Fibroblast of the conjunctiva (primary cell): ENCODE measurements around the gene STAT1.
A peak's percentile ranks its signal among the peaks of the same experiment; 100 is the strongest.
"Not testable (repeated sequence)": the region's sequence is repeated elsewhere in the genome, so short reads cannot be mapped to it uniquely, and the experiment has no call there.

Source experiments
- DNase-seq: peaks from one replicate; pipeline ENCODE4 v3.0.0-alpha.2; 2010; ENCODE audit warnings: low read depth

The STAT1 gene

DNA sequence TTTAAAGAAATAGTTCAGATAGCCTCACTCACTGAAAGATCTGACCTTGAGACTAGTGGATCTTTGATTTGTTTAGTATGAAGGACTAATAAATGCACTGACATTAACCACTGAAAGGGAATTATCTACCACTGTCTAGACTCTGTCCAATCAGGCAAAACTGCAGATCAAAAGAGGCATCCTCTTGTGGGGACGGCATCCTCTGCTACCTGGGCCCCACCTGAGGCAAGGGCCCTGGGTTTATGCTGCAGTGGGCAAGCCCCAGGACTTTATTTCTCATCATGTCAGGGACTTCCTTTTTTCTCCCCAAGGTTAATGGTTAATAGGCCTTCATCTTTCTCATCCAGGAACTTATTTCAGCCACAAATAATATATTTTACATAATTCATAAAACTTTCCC is 32.2 kb downstream of the STAT1 start:
- no peak for DNase-seq

DNA sequence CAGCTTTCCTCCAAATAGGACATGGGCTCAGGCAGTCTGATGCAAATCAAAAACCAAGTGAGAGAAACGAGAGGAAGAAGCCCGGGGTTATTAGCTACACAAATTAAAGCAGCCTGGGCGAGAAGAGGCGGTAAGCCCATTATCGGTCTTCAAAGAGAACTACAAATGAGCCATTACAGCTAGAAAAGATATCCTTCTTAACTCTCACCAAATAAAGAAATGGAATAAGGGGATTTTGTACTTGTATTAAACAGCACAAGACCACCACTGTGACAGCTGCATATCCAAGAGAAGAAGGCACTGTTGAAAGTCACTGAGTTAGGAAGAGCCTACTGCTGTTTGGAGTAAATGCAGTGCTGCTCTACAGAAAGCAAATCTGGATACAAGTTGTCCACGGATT is 32.6 kb downstream of the STAT1 start:
- no peak for DNase-seq

DNA sequence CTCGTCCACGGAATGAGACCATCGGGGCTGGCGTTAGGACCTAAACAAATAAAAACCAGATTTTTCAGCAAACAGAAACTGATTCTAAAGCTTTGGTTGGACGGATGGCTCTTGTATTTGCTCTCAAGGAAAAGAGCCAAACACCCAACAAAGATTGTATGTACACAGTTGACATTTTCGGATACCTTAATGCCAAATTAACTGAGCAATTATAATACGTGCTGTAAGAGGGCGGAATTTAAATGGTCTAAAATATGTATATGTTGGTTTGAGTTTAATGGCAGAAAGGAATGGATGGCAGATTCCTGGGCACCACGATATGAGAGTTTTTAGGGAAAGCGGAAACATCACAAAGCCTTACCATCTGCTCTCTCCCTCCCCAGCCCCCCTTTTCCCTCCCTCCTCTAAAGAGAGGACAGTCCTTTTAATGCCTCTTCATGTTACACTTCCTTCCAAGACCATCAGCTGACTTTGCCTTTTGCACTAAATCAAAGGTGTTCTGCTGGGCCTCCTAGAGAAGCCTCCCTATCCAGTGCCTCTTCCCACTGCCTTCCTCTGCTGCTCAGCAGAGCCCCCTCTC is 33.3 kb downstream of the STAT1 start:
- DNase-seq, result no peak

DNA sequence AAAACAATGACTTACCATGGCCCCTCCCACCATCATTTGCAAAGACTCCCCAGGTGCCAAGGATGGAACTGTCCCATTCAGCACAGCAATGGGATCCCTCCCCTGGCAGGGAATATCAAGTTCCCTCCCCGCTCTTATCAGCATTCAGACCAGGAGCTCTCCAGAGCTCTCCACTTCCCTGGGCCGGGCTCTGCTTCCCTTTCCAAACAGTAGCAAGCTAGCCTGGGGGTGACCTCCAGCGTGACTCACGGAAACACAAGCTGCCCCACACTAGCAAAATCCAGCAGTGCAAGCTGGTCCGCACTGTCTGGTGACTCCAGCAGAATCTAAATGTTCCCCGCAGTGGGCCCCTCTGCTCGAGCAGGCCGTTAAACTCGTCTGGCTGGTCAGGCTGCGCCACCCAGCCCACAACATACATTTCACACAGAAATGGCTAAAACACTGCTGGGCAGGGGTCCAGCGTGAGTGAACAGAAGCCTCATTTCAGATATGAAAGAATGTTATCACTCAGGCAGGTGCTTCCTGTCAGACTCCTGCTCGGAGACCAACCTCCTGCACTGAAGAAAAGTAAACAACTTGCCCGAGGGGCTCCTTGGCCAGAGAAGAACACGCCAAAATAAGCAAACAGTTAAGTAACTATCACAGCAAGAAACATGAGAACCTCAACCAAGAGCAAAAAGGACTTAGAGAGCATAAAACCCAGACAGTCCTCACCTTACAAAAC is 33.9 kb downstream of the STAT1 start:
- peak; percentile 36 for DNase-seq

DNA sequence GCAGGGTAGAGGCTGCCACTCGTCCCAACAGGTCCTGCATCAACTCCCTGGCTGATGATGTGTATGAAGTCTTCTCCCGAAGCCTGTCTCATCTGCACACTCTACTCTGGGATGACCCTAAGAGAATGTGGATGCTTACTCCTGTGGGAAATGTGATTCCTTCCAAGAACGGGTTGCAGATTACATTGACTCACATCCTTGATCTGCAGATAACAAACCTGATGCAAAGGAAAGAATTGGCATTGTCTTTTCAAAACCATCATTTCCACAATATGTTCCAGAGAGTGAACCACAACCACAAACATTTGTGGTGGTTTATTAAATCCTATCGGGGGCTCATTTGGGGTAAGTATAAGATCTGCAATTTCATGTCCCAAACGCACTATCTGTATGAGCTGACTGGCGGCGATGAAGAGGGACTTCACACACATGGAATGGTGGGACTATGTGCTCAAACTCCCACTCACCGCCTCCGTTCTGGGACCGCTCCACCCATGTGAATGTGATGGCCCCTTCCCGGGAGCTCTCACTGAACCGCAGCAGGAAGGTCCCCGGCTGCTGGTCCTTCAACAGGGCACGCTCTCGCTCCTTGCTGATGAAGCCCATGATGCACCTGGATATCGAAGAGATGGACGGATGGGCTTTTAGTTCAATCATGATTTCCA is 35.5 kb downstream of the STAT1 start:
- no peak for DNase-seq

DNA sequence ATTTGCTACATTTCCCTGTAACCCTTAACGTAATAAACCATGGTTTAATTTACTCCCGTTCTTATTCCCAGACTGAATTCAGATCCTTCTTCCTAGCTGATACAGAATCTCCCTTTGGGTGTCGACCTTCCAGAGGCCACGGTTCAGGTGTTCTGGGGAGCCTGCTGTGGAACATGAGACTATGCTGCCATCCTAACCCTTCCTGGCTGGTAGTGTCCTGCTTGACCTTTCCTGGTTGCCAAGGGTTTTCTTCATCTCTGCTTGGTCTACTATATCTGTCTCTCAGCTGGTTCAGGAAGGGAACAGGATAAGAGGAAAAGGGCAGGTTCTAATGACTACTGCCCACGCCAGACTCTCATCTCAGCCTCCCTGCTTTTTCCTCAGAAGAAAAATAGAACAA is 36.5 kb downstream of the STAT1 start:
- no peak for DNase-seq

DNA sequence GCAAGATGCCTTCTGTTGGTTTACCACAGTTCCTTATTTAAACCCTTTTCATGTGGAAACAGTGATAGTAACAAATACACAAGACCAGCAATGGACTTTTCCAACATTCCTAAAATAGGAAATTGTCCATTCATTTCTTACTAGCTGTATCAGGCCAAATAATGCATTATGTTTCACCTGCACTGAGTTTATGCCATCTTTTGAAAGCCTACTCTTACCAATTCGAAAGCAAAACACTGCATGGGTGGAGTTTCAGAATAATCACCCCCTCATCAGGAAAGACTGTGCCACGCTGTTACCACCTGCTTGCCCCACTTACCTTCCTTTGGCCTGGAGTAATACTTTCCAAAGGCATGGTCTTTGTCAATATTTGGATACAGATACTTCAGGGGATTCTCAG is 37.5 kb downstream of the STAT1 start:
- no peak for DNase-seq

DNA sequence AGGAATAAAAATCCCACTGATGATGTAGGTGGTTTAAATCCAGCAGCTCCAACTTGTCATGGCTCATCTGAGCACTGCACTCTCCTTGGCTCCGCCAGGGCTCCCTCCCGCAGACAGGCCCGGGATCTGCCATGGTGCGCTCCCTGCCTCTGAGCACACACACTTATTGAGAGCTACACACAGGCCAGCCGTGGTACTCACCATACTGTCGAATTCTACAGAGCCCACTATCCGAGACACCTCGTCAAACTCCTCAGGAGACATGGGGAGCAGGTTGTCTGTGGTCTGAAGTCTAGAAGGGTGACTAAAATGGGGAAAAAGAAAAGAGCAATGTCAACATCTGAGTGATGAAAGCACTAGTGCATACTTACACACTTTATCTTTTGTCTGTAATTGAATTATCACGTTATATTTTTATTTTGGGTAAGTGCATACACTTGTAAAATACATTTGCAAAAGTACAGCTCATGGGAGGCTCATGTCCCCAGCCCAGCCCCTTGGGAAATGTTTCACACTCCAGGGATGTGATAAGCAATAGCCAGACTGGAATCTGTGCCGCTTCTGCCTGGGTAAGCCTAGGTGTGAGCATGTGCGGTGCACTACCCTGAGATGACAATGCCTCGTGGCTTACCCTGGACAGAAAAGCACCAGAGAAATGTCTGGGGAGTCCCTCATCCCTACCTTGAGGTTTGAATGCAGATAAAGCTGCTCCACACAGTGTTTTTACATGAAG is 39.2 kb downstream of the STAT1 start:
- no peak for DNase-seq

DNA sequence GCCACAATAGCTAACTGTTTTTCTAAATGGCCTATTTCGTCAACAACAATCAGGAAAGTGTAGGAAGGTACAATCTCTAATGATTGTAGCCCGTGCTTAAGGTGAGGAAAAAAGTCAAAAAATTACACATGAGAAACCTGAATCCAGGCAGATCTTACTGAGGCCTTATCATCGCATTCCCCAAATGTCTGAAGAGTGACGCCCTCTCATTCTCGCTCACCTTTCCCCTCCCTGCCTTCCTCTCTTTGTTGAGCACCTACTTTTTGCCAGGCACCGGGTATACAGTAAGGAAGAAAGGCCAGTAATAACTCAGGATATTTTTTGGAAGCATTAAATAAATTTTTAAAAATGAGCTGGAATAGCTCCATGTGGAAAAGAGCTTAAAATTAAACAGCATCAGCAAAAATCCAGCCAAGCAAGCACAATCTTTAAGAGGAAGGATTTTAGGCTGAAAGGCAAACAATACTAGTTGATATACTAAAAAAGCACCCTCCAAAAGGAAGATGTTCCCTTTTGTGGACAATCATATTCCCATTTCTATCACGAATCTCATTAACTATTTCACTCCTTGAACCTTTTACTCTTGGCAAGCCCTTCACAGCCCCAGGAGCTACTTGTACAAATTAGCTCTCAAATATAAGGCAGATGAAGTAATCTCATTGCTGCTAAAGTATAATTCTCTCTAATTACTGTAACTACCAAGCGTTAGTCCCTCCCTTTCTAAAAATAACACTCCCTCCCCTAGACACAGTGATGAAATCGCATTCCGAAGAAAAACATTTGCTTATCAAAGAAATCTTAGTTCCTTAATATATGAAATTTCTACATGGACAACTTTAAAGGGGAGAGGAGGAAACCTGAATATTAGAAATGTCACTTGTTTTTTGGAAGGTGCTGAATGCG is 40.0 kb downstream of the STAT1 start:
- no peak for DNase-seq

DNA sequence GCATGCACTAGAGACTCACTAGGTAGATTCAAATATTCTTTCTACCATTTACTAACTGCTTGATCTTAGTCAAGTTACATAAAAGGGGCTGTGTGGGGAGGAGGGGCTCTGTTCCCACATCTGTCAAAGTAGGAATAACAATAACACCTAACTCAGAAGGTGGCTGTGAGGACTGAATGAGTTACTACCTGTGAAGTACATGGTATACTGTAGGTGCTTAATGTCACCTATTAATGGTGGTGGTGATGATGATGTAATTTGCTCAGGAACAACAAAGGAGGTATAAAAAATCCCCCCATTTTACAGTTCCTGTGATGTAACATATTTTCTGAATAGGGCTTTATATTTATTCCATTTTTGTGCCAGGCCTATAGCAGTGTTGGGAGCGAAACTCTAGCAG is 40.7 kb downstream of the STAT1 start:
- no peak for DNase-seq

DNA sequence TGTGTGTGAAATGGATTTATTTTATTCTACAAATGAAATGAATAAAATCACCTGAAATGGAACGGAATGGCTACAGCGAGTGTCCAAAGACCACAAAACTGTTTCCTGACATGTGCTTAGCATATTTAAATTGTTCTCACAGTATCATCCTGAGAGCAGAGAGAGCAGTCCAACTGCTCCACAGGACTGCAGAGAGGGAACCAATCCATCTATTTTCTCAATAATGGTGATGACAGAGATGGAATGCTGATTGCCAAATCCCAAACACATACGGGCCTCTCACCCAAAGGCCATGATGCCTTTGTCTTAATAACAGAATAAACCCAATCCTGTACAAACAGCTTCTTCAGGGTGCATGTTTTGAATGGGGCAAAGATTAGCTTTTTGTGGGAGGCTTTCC is 41.1 kb downstream of the STAT1 start:
- no peak for DNase-seq

DNA sequence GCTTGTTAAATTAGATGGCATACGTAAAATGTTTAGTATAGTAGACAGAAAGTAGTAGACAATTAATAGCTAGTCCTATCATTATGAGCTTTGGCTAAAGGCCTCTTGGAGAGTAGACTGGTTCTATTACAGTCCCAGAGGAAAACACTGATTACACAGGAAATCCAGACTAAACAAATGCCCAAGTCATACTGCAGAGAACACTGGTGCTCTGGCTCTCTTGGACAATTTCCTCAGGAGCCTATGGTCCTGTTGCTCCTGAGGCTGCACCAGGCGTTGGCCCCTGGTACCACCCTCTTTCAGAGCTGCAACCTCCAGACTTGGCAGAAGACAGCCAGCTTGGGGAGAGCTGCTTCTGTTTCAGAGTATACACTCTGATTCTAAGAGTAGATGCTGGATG is 41.8 kb downstream of the STAT1 start:
- DNase-seq, result no peak

DNA sequence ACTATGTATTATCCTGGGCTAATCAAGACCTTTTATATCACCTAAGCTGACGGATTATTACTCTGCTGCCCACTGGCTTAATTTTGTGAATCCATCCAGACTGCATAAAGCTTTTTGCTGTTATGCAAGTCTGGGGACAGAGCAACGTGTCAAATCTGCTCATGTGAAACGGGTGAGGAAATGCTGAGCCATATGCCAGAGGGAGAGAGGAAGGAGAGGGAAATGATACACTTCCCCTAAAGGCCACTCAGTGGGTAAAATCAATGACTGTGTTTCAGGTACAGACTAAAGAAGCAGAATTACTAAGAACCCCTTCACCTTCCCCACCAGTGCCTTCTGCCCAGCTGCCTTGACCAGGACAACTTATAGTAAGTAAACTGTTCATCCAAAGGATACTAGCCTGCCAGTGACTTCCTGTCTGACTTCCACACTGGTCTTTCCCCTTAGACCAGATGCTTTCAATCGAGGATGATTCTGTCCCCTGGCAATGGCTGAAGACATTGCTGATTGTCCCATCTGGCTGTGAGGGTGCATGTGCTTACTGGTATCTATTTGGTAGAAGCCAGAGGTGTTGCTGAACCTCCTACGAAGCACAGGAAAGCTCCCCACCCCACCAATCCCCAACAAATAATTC is 43.0 kb downstream of the STAT1 start:
- no peak for DNase-seq

DNA sequence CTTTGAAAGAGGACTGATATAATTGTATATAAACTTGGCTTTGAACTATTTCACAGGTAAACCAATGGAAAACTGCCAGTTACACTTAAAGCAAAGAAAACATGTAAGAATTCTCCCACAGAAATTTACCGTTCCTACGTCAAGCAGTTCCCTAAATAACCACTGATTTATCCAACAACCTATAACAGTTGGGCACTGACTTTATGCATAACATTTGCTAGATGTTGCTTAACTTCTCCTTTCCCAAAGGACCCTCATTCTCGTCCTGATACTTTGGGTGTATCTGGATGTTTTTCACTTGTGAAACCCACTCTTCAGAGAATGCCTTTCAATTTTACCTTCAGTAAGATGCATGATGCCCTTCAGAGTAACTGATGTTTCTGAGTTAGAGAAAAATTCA is 43.8 kb downstream of the STAT1 start:
- DNase-seq, result no peak

DNA sequence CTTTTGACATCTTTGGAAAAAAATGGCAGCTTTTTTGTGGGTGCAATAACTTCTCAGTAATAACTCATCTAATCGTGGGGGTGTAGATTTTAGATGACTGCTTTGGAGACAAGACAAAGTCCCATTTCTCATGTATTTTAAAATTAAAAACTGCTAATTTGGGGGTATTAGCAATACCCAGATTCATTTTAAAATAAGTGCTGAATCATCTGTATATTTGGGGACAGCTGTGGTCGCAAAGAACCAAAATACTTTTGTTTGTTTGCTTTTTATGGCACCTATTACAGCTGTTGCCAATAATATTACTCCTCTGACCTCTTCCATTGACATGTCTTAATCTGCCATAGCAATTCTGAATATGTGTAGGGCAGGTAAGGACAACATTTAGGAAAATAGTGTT is 45.4 kb downstream of the STAT1 start:
- no peak for DNase-seq

DNA sequence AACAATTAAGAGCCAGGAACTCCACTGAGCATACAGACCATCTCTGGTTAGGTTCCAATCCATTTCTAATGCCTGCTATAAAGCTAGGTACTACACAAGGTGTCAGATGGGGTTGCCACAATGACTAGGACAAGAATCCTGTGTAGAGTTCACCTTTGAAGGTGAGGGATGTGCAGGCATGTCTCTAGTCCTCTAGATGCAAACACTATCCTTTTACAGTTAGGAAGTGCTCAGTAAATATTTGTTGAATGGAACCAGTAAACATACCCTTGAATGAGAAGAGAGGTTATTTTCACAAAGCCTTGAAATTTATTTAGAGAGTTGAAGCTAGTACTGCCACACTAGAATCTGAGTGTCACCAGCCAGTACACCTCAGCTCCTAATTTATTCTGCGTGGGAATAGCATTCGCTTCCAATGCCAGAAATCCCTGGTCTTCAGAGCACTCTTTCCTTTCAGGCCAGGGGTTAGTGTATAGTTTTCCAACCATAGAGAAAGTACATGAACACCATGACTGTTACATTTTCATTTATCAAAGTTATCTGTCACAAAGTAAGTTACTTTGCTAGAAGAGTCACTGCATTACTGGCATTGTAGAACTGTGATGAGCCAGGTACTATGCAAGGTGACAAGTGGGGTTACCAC is 48.3 kb downstream of the STAT1 start:
- DNase-seq, result no peak

DNA sequence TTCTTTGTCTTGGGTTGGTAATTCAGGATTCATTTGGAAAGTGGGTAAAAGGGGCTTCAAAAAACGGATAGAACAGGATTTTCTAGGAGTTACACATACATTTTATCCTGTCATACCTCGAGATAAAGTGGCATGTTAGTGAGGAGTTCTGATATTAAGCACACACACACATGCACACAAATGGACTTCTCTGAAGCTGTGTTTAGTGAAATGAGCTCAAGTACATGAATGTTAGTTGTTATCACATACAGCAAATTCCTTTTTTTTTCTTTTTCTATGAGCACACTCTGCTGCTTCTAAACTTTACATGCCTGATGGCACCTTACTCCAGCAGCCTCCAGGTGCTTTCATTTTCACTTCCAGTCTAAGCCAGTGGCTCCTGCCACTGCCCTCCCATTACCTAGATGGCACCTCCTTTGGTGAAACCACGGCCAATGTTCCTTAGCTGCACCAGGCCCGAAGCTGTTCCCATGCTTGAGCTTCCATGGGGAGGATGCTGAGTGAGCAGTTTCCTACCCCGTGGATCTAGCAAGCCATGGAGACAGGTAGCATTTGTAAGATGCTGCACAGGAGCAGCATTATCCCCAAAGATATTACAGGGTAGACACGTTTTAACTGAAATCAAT is 49.7 kb downstream of the STAT1 start:
- DNase-seq, result no peak

DNA sequence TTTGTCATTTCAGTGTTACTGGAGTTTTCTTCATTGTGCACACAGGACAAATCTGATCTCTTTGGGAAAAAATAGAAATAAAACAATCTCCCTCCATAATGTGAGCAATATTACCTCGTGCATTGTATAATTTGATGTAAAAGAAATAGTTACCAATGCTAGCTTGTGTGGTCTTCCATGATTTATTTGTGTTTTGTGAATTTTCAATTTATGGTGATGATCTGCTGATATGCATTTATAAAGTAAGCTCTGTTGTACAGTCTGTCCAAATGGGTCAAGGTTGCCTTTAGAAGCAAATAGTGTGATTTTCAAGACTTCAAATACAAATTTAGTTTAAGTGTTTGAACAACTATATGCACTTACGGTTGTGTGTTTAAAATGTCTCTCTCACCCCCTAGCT is 50.9 kb downstream of the STAT1 start:
- no peak for DNase-seq

DNA sequence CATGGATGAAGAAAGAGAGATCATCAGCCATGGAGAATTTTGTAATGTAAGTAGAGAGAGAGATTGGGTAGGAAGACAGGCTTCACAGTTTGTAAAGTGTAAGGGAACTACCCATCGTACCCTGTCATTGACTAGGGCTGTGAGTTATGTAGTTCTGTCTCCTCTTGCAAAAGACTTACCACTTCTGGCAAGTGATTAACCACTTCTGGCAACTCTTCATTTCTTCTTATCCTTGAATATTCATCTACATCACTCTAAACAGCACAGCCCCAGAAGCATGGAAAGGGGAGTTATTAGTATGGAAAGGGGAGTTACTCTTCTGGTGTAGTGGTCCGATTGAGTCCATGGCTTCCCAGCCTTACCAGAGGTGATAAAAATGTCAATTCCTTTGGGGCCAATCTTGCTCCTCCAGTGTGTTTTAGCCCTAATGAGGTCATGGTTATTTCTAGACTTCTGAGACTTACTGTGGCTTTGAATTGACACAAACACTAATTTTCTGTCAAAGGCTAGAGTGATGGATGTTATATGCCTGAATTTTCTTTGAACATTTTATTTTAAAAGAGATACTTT is 52.0 kb downstream of the STAT1 start:
- no peak for DNase-seq

DNA sequence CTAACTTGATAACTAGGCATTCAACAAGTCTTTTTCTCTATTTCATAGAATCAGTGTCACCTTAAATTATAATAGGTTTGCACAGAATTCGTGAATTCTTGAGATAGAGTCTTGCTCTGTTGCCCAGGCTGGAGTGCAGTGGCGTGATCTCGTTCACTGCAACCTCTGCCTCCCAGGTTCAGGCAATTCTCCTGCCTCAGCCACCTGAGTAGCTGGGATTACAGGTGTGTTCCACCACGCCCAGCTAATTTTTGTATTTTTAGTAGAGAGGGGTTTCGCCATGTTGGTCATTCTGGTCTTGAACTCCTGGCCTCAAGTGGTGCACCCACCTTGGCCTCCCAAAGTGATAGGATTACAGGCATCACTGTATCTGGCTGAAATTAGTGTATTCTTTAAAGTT is 52.9 kb downstream of the STAT1 start:
- DNase-seq, result not testable (repeated sequence)
